Mesodermal cell (in vitro differentiated cells): ENCODE measurements around the gene RFK.

Experiments
- H3K27ac ChIP-seq: 2 replicates; pipeline ENCODE4 v1.7.0; 2013; ENCODE audit warnings: mild to moderate bottlenecking, low read depth, low read length, moderate library complexity; ENCODE audit not compliant: severe bottlenecking
- H3K36me3 ChIP-seq: 2 replicates; pipeline ENCODE4 v1.7.1; 2013; ENCODE audit warnings: mild to moderate bottlenecking, low read length, moderate library complexity; ENCODE audit not compliant: control insufficient read depth, insufficient read depth
- H3K4me1 ChIP-seq: one replicate; pipeline ENCODE4 v1.7.1; 2013; ENCODE audit warnings: mild to moderate bottlenecking, low read length; ENCODE audit not compliant: insufficient read depth, control insufficient read depth, poor library complexity, severe bottlenecking
- H3K4me3 ChIP-seq: 2 replicates; pipeline ENCODE4 v1.7.0; 2013; ENCODE audit warnings: low read length, control low read depth, mild to moderate bottlenecking; ENCODE audit not compliant: insufficient read depth, poor library complexity, severe bottlenecking; ENCODE audit errors: extremely low read depth
- H3K9me3 ChIP-seq: 2 replicates; pipeline ENCODE4 v1.7.1; 2013; ENCODE audit warnings: mild to moderate bottlenecking, low read length, moderate library complexity; ENCODE audit not compliant: control insufficient read depth
- WGBS, 2 experiments: methylation state at CpG; one replicate each; pipeline ENCODE4 v1.1.5; 2013; ENCODE audit warnings: missing lambda C conversion rate in 2 of 2; ENCODE audit not compliant: insufficient coverage in 2 of 2; 5-methylcytosine and 5-hydroxymethylcytosine counted together

The RFK gene

GRCh38 chr9:76353280-76353679 is 40.9 kb downstream of the RFK start:
- H3K27ac ChIP-seq: no peak overlapping the region
- 82 to 83% methylated on average over 3 to 4 of the region's 5 CpGs for WGBS, 2 experiments

GRCh38 chr9:76352026-76352620 is 42.1 kb downstream of the RFK start:
- Histone ChIP-seq H3K27ac (no peak overlapping the region), H3K4me3 (no peak overlapping the region), H3K9me3 (no peaks in the 10 kb centered on the region), H3K4me1 (no peaks in the 10 kb centered on the region), H3K36me3 (no peaks in the 10 kb centered on the region)
- WGBS, 2 experiments: 100% methylated on average over 1 of the region's 4 CpGs; no CpG with 5 or more reads in 1 of the 2 experiments

More at GRCh38 chr9:76353280-76353679, 40.9 kb downstream of the RFK start:
- Histone ChIP-seq H3K4me1 (no peaks in the 10 kb centered on the region), H3K4me3 (no peak overlapping the region), H3K9me3 (no peaks in the 10 kb centered on the region), H3K36me3 (no peaks in the 10 kb centered on the region)

GRCh38 chr9:76351006-76351405 is 43.2 kb downstream of the RFK start:
- Histone ChIP-seq H3K27ac (no peak overlapping the region), H3K4me3 (no peak overlapping the region), H3K4me1 (no peaks in the 10 kb centered on the region), H3K9me3 (no peaks in the 10 kb centered on the region), H3K36me3 (no peaks in the 10 kb centered on the region)
- WGBS, 2 experiments: 100% methylated on average over 2 of the region's 3 CpGs; no CpG with 5 or more reads in 1 of the 2 experiments

- no CpG with 5 or more reads among the region's 1 CpG for WGBS, 2 experiments
- H3K4me1 ChIP-seq: no peaks in the 10 kb centered on the region
Measured at GRCh38 chr9:76349865-76350264, 44.4 kb downstream of the RFK start.

GRCh38 chr9:76342858-76343257 is 51.4 kb downstream of the RFK start:
- Histone ChIP-seq H3K36me3 (no peaks in the 10 kb centered on the region), H3K27ac (no peak overlapping the region), H3K9me3 (no peaks in the 10 kb centered on the region), H3K4me1 (no peaks in the 10 kb centered on the region), H3K4me3 (no peak overlapping the region)
- WGBS, 2 experiments: no CpG with 5 or more reads among the region's 2 CpGs

More at GRCh38 chr9:76349865-76350264, 44.4 kb downstream of the RFK start:
- Histone ChIP-seq H3K4me3 (no peak overlapping the region), H3K27ac (no peak overlapping the region), H3K9me3 (no peaks in the 10 kb centered on the region), H3K36me3 (no peaks in the 10 kb centered on the region)

GRCh38 chr9:76342201-76342600 is 52.0 kb downstream of the RFK start:
- Histone ChIP-seq H3K9me3 (no peaks in the 10 kb centered on the region), H3K27ac (no peak overlapping the region), H3K4me1 (no peaks in the 10 kb centered on the region), H3K36me3 (no peaks in the 10 kb centered on the region), H3K4me3 (no peak overlapping the region)
- WGBS, 2 experiments: no CpG with 5 or more reads among the region's 1 CpG

GRCh38 chr9:76341616-76342015 is 52.6 kb downstream of the RFK start:
- Histone ChIP-seq H3K27ac (no peak overlapping the region), H3K36me3 (no peaks in the 10 kb centered on the region)
- 100% methylated on average over 1 of the region's 1 CpG; no CpG with 5 or more reads in 1 of the 2 experiments for WGBS, 2 experiments

GRCh38 chr9:76338418-76338817 is 55.8 kb downstream of the RFK start:
- Histone ChIP-seq H3K9me3 (no peaks in the 10 kb centered on the region), H3K36me3 (no peaks in the 10 kb centered on the region), H3K27ac (no peak overlapping the region), H3K4me3 (no peak overlapping the region), H3K4me1 (no peaks in the 10 kb centered on the region)
- 73 to 82% methylated on average over 2 to 4 of the region's 6 CpGs for WGBS, 2 experiments

More at GRCh38 chr9:76341616-76342015, 52.6 kb downstream of the RFK start:
- Histone ChIP-seq H3K4me1 (no peaks in the 10 kb centered on the region), H3K4me3 (no peak overlapping the region), H3K9me3 (no peaks in the 10 kb centered on the region)

- Histone ChIP-seq H3K27ac (no peak overlapping the region), H3K4me3 (no peak overlapping the region), H3K9me3 (no peaks in the 10 kb centered on the region), H3K4me1 (no peaks in the 10 kb centered on the region), H3K36me3 (no peaks in the 10 kb centered on the region)
- WGBS, 2 experiments: 100% methylated on average over 1 of the region's 1 CpG; no CpG with 5 or more reads in 1 of the 2 experiments
Measured at GRCh38 chr9:76336027-76336426, 58.2 kb downstream of the RFK start.
